PFSK-1 (cell line): ENCODE measurements around the gene MYMK.

Experiments used
- FOXP2 ChIP-seq: optimal IDR thresholded peaks from 2 replicates; pipeline ENCODE3; 2011; ENCODE audit warnings: borderline replicate concordance, control low read depth, inconsistent platforms; ENCODE audit not compliant: insufficient read depth; ENCODE audit errors: extremely low read length, extremely low read depth
- POLR2AphosphoS5 ChIP-seq: IDR thresholded peaks from 2 replicates; pipeline ENCODE4 v1.6.1; 2012; ENCODE audit warnings: low read depth, mild to moderate bottlenecking, control low read depth, low read length, moderate library complexity
- SIN3A ChIP-seq: IDR thresholded peaks from 2 replicates; pipeline ENCODE4 v1.6.1; 2012; ENCODE audit warnings: mild to moderate bottlenecking, low read length, moderate library complexity, borderline replicate concordance; ENCODE audit not compliant: insufficient read depth
- TAF1 ChIP-seq: IDR thresholded peaks from 2 replicates; pipeline ENCODE4 v1.6.1; 2012; ENCODE audit warnings: low read length, control low read depth, borderline replicate concordance; ENCODE audit not compliant: insufficient read depth
- TF ChIP-seq, protein P1 (sequence below), 2 experiments: IDR thresholded peaks; 2 replicates each; pipeline versions ENCODE4 v1.6.1 to v1.8.0; 2011 to 2012; ENCODE audit warnings: low read depth in 2 of 2, low read length in 2 of 2, control low read depth in 1 of 2, inconsistent platforms in 1 of 2, mild to moderate bottlenecking in 1 of 2, moderate library complexity in 1 of 2; ENCODE audit not compliant: insufficient read depth in 1 of 2

MYMK gene

DNA sequence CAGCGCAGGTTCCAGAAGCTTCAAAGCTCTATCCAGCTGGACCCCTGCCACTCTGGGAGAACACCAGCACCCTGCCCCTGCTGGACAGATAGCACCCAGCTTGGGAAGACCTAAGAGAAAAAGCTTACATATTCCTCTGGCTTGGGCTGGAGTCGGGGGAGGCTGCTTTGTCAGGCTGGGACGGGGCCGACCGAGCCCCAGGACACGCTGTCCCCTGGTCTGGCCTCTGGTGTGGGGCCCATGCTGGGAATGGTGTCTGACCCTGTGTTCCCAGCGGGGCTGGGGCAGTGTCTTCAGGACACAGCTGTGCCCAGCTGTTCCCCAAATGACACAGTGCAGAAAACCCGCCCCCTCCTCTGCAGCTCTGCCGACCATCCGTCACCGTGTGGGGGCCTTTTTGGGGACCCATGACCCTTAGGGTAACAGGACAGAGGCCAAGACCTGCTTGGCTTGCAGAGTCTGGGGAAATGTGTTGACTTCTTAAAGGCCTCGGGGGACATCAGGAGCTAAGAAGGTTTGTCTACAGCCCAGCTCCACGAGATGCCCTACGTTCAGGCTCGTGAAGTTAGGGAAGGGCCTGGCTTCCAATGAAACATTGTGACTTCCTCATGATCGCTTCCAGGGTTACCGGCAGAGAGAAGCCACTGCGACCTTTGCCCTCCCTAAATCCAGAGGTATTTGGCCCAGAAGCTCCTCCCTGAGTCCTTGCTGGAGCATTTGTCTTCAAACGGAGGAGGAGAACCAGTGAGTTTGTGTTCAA lies 25.4 kb downstream of the MYMK start:
- TF ChIP-seq FOXP2 (no peak), POLR2AphosphoS5 (no peak), TAF1 (no peak), SIN3A (no peak)
- TF ChIP-seq, protein P1, sequence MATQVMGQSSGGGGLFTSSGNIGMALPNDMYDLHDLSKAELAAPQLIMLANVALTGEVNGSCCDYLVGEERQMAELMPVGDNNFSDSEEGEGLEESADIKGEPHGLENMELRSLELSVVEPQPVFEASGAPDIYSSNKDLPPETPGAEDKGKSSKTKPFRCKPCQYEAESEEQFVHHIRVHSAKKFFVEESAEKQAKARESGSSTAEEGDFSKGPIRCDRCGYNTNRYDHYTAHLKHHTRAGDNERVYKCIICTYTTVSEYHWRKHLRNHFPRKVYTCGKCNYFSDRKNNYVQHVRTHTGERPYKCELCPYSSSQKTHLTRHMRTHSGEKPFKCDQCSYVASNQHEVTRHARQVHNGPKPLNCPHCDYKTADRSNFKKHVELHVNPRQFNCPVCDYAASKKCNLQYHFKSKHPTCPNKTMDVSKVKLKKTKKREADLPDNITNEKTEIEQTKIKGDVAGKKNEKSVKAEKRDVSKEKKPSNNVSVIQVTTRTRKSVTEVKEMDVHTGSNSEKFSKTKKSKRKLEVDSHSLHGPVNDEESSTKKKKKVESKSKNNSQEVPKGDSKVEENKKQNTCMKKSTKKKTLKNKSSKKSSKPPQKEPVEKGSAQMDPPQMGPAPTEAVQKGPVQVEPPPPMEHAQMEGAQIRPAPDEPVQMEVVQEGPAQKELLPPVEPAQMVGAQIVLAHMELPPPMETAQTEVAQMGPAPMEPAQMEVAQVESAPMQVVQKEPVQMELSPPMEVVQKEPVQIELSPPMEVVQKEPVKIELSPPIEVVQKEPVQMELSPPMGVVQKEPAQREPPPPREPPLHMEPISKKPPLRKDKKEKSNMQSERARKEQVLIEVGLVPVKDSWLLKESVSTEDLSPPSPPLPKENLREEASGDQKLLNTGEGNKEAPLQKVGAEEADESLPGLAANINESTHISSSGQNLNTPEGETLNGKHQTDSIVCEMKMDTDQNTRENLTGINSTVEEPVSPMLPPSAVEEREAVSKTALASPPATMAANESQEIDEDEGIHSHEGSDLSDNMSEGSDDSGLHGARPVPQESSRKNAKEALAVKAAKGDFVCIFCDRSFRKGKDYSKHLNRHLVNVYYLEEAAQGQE (IDR thresholded peaks at IDR 0.05; ENCODE audit: insufficient read depth in 1 of 2, low read depth in 2 of 2, low read length in 2 of 2): no peak

DNA sequence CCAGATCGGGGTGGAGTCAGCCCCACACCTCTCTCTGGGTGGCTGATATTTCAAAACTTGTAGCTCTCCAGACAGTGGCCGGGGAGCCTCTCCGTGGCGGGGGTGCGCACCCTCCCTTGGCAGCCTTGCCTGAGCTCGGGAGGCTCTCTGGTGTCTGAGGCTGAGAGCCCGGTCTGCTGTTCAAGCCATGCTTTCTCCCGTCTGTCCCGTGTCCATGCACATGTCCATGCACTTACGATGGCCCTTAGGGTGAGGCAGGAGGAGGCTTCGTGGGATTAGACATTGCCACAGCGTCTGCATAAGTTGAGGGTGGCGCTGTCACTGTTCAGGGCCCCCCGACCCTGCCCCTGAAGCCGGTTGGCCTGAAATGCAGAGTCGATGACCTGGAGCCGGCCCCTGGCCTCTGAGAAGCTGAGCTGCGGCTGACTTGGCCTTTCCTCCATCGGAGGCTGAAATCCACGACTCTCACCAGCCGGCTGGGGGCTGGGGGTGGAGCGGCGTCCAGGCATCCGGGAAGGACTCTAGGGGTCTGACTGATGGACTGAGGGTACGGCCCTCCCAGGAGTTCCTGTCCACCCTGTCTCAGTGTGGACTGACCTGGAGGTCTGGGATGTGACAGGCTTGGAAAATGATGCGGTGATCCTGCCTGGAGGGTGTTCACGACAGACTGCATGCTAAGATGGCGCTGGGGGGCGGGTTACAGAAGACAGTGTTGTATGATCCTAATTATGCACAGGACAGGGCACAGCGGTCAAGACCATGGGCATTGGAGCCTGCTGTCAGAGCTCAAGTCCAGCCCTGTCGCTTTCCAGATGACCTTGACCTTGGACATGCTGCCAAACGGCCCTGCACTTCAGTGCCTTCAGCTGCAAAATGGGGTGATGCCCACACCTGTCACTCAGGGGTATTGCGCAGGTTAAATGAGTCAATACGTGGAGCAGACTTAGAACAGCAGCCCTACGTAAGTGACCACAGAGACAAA lies 27.6 kb downstream of the MYMK start:
- no peak for TF ChIP-seq SIN3A
- TF ChIP-seq FOXP2: no peak
- TF ChIP-seq TAF1: no peak
- TF ChIP-seq, protein P1 (IDR thresholded peaks at IDR 0.05; ENCODE audit: insufficient read depth in 1 of 2, low read depth in 2 of 2, low read length in 2 of 2): no peak
- TF ChIP-seq POLR2AphosphoS5: no peak

DNA sequence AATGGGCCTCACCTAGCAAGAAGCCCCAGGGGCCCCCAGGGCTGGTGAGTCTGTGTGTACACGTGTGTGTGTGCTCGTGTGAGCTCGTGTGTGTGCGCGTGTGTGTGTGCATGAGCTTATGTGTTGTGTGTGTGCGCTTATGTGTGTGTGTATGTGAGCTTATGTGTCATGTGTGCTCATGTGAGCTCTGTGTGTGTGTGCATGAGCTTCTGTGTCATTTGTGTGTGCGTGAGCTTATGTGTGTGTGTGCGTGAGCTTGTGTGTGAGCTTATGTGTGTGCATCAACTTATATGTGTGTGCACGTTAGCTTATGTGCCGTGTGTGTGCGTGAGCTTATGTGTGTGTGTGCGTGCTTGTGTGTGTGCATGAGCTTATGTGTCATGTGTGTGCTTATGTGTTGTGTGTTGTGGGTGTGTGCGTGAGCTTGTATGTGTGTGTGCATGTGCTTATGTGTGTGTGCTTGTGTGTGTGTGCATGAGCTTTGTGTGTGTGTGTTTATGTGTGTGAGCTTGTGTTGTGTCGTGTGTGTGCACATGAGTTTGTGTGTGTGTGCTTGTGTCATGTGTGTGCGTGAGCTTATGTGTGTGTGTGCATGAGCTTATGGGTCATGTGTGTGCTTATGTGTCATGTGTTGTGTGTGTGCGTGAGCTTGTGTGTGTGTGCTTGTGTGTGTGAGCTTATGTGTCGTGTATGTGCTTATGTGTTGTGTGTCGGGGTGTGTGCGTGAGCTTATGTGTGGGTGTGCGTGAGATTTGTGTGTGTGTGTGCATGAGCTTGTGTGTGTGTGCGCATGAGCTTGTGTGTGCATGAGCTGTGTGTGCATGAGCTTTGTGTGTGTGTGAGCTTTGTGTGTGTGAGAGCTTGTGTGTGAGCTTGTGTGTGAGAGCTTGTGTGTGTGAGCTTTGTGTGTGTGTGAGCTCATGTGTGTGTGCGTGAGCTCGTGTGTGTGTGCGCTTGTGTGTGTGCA lies 29.1 kb downstream of the MYMK start:
- TF ChIP-seq FOXP2: no peak
- no peak for TF ChIP-seq POLR2AphosphoS5
- TF ChIP-seq SIN3A: no peak
- no peak for TF ChIP-seq TAF1

DNA sequence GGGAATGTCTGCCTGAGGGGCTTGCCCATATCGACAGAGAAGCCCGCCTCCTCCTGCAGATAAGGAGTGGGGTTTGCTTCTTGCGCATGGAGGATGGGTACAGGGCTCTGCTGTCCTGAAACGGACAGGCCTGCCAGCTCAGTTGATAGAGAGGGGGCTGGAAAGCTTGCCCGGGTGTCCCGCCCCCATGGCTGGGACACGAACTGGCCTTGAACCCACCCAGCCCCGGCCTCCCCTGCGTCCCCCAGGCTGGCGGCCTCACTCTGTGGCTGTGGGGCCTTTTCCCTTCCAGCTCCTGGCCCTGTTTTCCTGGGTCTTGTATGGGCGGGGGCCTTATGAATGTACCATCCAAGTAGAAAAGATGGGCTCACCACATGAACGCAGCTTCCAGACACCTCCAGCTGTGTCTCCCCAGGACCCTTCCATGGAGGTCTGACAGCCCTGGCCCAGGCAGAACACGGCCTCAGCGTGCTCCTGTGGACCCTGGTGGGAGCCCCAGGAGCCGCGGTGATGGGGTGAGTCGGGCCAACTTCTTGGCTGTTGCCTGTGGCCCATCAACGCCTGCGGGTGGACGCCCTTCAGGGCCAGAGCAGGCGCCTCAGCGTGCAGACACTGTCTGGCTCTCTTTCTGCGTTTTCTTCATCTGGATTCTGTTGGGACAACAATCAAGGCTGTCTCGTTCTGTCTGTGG lies 30.0 kb downstream of the MYMK start:
- TF ChIP-seq FOXP2 (no peak), SIN3A (no peak), POLR2AphosphoS5 (no peak), TAF1 (no peak)
- TF ChIP-seq, protein P1 (IDR thresholded peaks at IDR 0.05; ENCODE audit: insufficient read depth in 1 of 2, low read depth in 2 of 2, low read length in 2 of 2): no peak
